ENCODE results near the gene RFESD. TPM values are rescaled to one million over a fixed set of nuclear protein-coding genes. Genes with fewer than 3 reads are reported as not detected.

RFESD gene
- total and polyA plus RNA-seq, 2 of the 8 experiments (the other 6 are each of a cell fraction or from before 2014, with no cell fraction given), result 1.7 to 2.0 TPM

GRCh38 chr5:95662946-95663345 lies 16.4 kb downstream of the RFESD start:
- H3K79me1 ChIP-seq (ENCODE audit: low read depth, low read length), result no peaks in the 10 kb centered on the region
- H4K8ac ChIP-seq (ENCODE audit: extremely low read depth, insufficient read depth, low read length), result no peak overlapping the region
- H4K20me1 ChIP-seq (replicated peaks in 1 of 2; ENCODE audit: control insufficient read depth in 1 of 2, insufficient read depth in 2 of 2, low read length in 2 of 2), result no peaks in the 10 kb centered on the region
- H4K91ac ChIP-seq (replicated peaks; ENCODE audit: insufficient read length, low read length), result no peak overlapping the region
- H3K27me3 ChIP-seq (replicated peaks in 1 of 4; ENCODE audit: control insufficient read depth in 3 of 4, extremely low read depth in 1 of 4, insufficient read depth in 3 of 4, low read length in 3 of 4), result no peaks in the 10 kb centered on the region
- no peak for TF ChIP-seq SP4 (IDR thresholded peaks at IDR 0.05; ENCODE audit: low read length)
- TF ChIP-seq PHF8 (conservative IDR thresholded peaks at IDR 0.05; ENCODE audit: low read depth, low read length), result no peak
- TF ChIP-seq CHD1 (IDR thresholded peaks at IDR 0.05; ENCODE audit: low read depth, low read length), result no peak
- TF ChIP-seq SP2 (IDR thresholded peaks at IDR 0.05; ENCODE audit: low read length), result no peak
- TF ChIP-seq SUZ12 (IDR thresholded peaks at IDR 0.05; ENCODE audit: low read length), result no peak
- no peak for TF ChIP-seq CTBP2 (IDR thresholded peaks at IDR 0.05; ENCODE audit: borderline replicate concordance, insufficient read depth, insufficient read length, low read length)
- no peak for TF ChIP-seq MAFK (IDR thresholded peaks at IDR 0.05; ENCODE audit: low read depth, low read length)
- TF ChIP-seq SIRT6 (IDR thresholded peaks at IDR 0.05; ENCODE audit: low read length), result no peak
- no peak for TF ChIP-seq YY1 (IDR thresholded peaks at IDR 0.05; ENCODE audit: low read depth, low read length)
- TF ChIP-seq CEBPB (IDR thresholded peaks at IDR 0.05; ENCODE audit: low read depth, low read length), result no peak
- no peak overlapping the region for H2BK20ac ChIP-seq (ENCODE audit: low read length)
- ChIA-PET CTCF (ENCODE audit: partially characterized antibody) (interaction anchor here (0.6 to 2.4 kb wide), 9 partner anchors 9 to 986 kb away, joined by 3 to 42 read pairs (median 9); no protein-coding TSS in a partner anchor), POLR2A (ENCODE audit: partially characterized antibody) (no interaction called here)
- H3K79me2 ChIP-seq (ENCODE audit: control insufficient read depth in 1 of 2, insufficient read depth in 2 of 2, low read length in 2 of 2), result no peaks in the 10 kb centered on the region
- no peaks in the 10 kb centered on the region for H3K36me3 ChIP-seq (ENCODE audit: control insufficient read depth in 2 of 4, insufficient read depth in 4 of 4, low read length in 3 of 4)
- H3K23ac ChIP-seq (ENCODE audit: insufficient read length), result no peak overlapping the region
- DNase-seq (ENCODE audit: low read depth in 1 of 2, low spot score in 2 of 2) (no peak), FAIRE-seq (no peak)
- H3K4ac ChIP-seq (replicated peaks; ENCODE audit: insufficient read length, low read depth, low read length), result no peak overlapping the region
- no peak overlapping the region for H3K56ac ChIP-seq (replicated peaks; ENCODE audit: insufficient read length, low read depth, low read length)
- no peak overlapping the region for H2BK120ac ChIP-seq (replicated peaks; ENCODE audit: low read depth, low read length)
- H3K4me1 ChIP-seq (replicated peaks in 1 of 4; ENCODE audit: control insufficient read depth in 3 of 4, insufficient read depth in 4 of 4, low read length in 3 of 4), result no peaks in the 10 kb centered on the region
- no peak overlapping the region for H3K27ac ChIP-seq (ENCODE audit: low read depth, low read length)
- no peak overlapping the region for H3K4me2 ChIP-seq (ENCODE audit: insufficient read depth in 1 of 2, low read depth in 2 of 2, low read length in 2 of 2)
- no peak overlapping the region for H4K5ac ChIP-seq (ENCODE audit: insufficient read length, low read depth, low read length)
- H3K9ac ChIP-seq (replicated peaks in 1 of 4; ENCODE audit: extremely low read depth in 1 of 4, low read depth in 3 of 4, low read length in 3 of 4), result no peak overlapping the region
- no peak overlapping the region for H2AK5ac ChIP-seq (ENCODE audit: low read depth, low read length)
- H3K18ac ChIP-seq (ENCODE audit: extremely low read depth, low read length), result no peak overlapping the region
- H2BK15ac ChIP-seq (ENCODE audit: low read length), result no peak overlapping the region
- H3K23me2 ChIP-seq (ENCODE audit: low read depth, low read length), result no peaks in the 10 kb centered on the region
- no peak overlapping the region for H2AFZ ChIP-seq (ENCODE audit: low read length)
- H3K9me3 ChIP-seq (ENCODE audit: insufficient read depth in 2 of 2, low read depth in 1 of 2, low read length in 1 of 2), result no peaks in the 10 kb centered on the region
- no peak overlapping the region for H2BK5ac ChIP-seq (ENCODE audit: low read depth, low read length)
- no peak overlapping the region for H2BK12ac ChIP-seq (ENCODE audit: low read depth, low read length)
- no peak overlapping the region for H3K14ac ChIP-seq (ENCODE audit: insufficient read length)
- H3K4me3 ChIP-seq (ENCODE audit: extremely low read depth in 1 of 4, insufficient read depth in 2 of 4, low read depth in 3 of 4, low read length in 4 of 4), result no peak overlapping the region

Data from H1 (cell line).